Measurements from ENCODE around the gene ADD3.

- TF ChIP-seq POLR2A (IDR thresholded peaks at IDR 0.05) (no peak), CTCF (IDR thresholded peaks at IDR 0.05) (no peak)
These were observed 93.8 kb downstream of the ADD3 start for GRCh38 chr10:110101464-110102144.
